CD4-positive, alpha-beta T cell treated with Interleukin-1 beta for 1 hour (primary cell): ENCODE measurements around the gene PPARA.
A peak's percentile ranks its signal among the peaks of the same experiment; 100 is the strongest.
"Not testable (repeated sequence)": the region's sequence is repeated elsewhere in the genome, so short reads cannot be mapped to it uniquely, and the experiment has no call there.

Experiments
- DNase-seq, 2 donors: peaks; one replicate each; pipeline ENCODE4 v3.0.0-alpha.2; 2020 to 2022

PPARA gene

GRCh38 chr22:46251266-46251665 lies 100.9 kb downstream of the PPARA start:
- no peak for DNase-seq

GRCh38 chr22:46251816-46252380 lies 101.6 kb downstream of the PPARA start:
- no peak for DNase-seq

GRCh38 chr22:46256358-46256958 lies 106.1 kb downstream of the PPARA start:
- DNase-seq = no peak

- DNase-seq = no peak
Observed at GRCh38 chr22:46259374-46259773, 109.0 kb downstream of the PPARA start.

GRCh38 chr22:46260038-46260437 lies 109.7 kb downstream of the PPARA start:
- DNase-seq = no peak

GRCh38 chr22:46262449-46263215 lies 112.3 kb downstream of the PPARA start:
- DNase-seq = peak; percentile 43 to 65

- no peak for DNase-seq
Observed at GRCh38 chr22:46263216-46263590, 112.9 kb downstream of the PPARA start, which contains the start of gene PKDREJ. PKDREJ (minus strand) TSS chr22:46263343; CDS start chr22:46263322, 21 bp downstream.

GRCh38 chr22:46264520-46264919 lies 114.2 kb downstream of the PPARA start:
- DNase-seq = not testable (repeated sequence)

GRCh38 chr22:46265627-46266026 lies 115.3 kb downstream of the PPARA start:
- not testable (repeated sequence) for DNase-seq

GRCh38 chr22:46267431-46268279 lies 117.3 kb downstream of the PPARA start, which contains the start of gene TTC38:
TTC38 (plus strand) TSS chr22:46268008; CDS start chr22:46268040, 32 bp downstream.
- DNase-seq = peak; percentile 60 to 64

- DNase-seq = no peak
Observed at GRCh38 chr22:46269564-46269963, 119.2 kb downstream of the PPARA start.

GRCh38 chr22:46272196-46272595 lies 121.9 kb downstream of the PPARA start:
- no peak for DNase-seq

GRCh38 chr22:46272762-46273431 lies 122.6 kb downstream of the PPARA start:
- DNase-seq = no peak

GRCh38 chr22:46273432-46274148 lies 123.3 kb downstream of the PPARA start:
- DNase-seq = no peak

- no peak for DNase-seq
Observed at GRCh38 chr22:46274381-46274780, 124.1 kb downstream of the PPARA start.

GRCh38 chr22:46275455-46276122 lies 125.3 kb downstream of the PPARA start:
- DNase-seq = no peak

GRCh38 chr22:46276563-46276962 lies 126.2 kb downstream of the PPARA start:
- no peak for DNase-seq

- DNase-seq = no peak
Observed at GRCh38 chr22:46278656-46279645, 128.6 kb downstream of the PPARA start.

GRCh38 chr22:46280063-46280817 lies 129.9 kb downstream of the PPARA start:
- no peak for DNase-seq
